Osteoblast (primary cell): ENCODE results near the gene CRYGN. TPM values are rescaled to one million over a fixed set of nuclear protein-coding genes. Genes with fewer than 3 reads are reported as not detected.

Experiments
- DNase-seq: peaks from one replicate; pipeline ENCODE4 v3.0.0; 2011; ENCODE audit warnings: low spot score, mixed read lengths; ENCODE audit not compliant: insufficient read length; ENCODE audit errors: missing footprints
- H2AFZ ChIP-seq: 2 replicates; pipeline ENCODE4 v1.6.0; 2011; ENCODE audit warnings: mild to moderate bottlenecking, low read length
- H3K27ac ChIP-seq: 2 replicates; pipeline ENCODE4 v1.5.1; 2011; ENCODE audit warnings: mild to moderate bottlenecking, low read depth, low read length, moderate library complexity
- H3K27me3 ChIP-seq: 2 replicates; pipeline ENCODE4 v1.6.0; 2012; ENCODE audit warnings: mild to moderate bottlenecking, control low read depth, inconsistent platforms, low read length, moderate library complexity; ENCODE audit not compliant: insufficient read depth
- H3K36me3 ChIP-seq: 2 replicates; pipeline ENCODE4 v1.5.1; 2011; ENCODE audit warnings: mild to moderate bottlenecking, low read length, control low read depth, moderate library complexity; ENCODE audit not compliant: insufficient read depth
- H3K4me1 ChIP-seq: 2 replicates; pipeline ENCODE4 v1.5.1; 2011; ENCODE audit warnings: mild to moderate bottlenecking, low read length, control low read depth, moderate library complexity; ENCODE audit not compliant: insufficient read depth
- H3K4me2 ChIP-seq: 2 replicates; pipeline ENCODE4 v1.6.0; 2011; ENCODE audit warnings: mild to moderate bottlenecking, low read length; ENCODE audit not compliant: insufficient read depth
- H3K4me3 ChIP-seq: fragments of 200-600 bp; sonication (generic); 3 replicates; pipeline ENCODE4 v1.5.1; 2012; ENCODE audit warnings: mild to moderate bottlenecking, low read length, inconsistent platforms; ENCODE audit not compliant: insufficient read depth
- H3K79me2 ChIP-seq: 2 replicates; pipeline ENCODE4 v1.6.0; 2012; ENCODE audit warnings: mild to moderate bottlenecking, low read length, control low read depth, inconsistent platforms; ENCODE audit not compliant: insufficient read depth
- H3K9me3 ChIP-seq: 2 replicates; pipeline ENCODE4 v1.5.1; 2011; ENCODE audit warnings: low read depth, low read length, control low read depth
- H4K20me1 ChIP-seq: 2 replicates; pipeline ENCODE4 v1.6.0; 2012; ENCODE audit warnings: mild to moderate bottlenecking, low read length, control low read depth; ENCODE audit not compliant: insufficient read depth
- CTCF ChIP-seq: IDR thresholded peaks from 2 replicates; pipeline ENCODE4 v1.5.1; 2011; ENCODE audit warnings: mild to moderate bottlenecking, low read depth, low read length, moderate library complexity; ENCODE audit errors: extremely low read depth
- total RNA-seq: library from RNA; depleted of rRNA; stranded (reverse); fragments of >200 nt; gene quantifications from 2 replicates; pipeline ENCODE4 v1.2.3, GENCODE V29; 2012

CRYGN gene
- total RNA-seq, 1 donor: 0.72 TPM

- no peak for TF ChIP-seq CTCF
- DNase-seq: peak; percentile 90
- H3K27ac ChIP-seq: peak overlapping the region; percentile 54
Measured at GRCh38 chr7:151428378-151429236, 11.3 kb downstream of the CRYGN start.

GRCh38 chr7:151427705-151428377, 12.1 kb downstream of the CRYGN start:
- Histone ChIP-seq H3K4me3 (no peak overlapping the region), H4K20me1 (no peaks in the 10 kb centered on the region), H3K4me1 (peaks cover 50% of the 10 kb centered on the region), H3K36me3 (no peaks in the 10 kb centered on the region), H3K4me2 (peak overlapping the region; percentile 10), H3K27me3 (no peaks in the 10 kb centered on the region), H3K9me3 (no peaks in the 10 kb centered on the region), H3K79me2 (no peaks in the 10 kb centered on the region), H3K27ac (peak overlapping the region; percentile 54), H2AFZ (no peak overlapping the region)
- DNase-seq: peak; percentile 72
- TF ChIP-seq CTCF: no peak

More at GRCh38 chr7:151428378-151429236, 11.3 kb downstream of the CRYGN start:
- H3K4me2 ChIP-seq: peak overlapping the region; percentile 10
- H3K27me3 ChIP-seq: no peaks in the 10 kb centered on the region
- no peak overlapping the region for H2AFZ ChIP-seq
- H3K36me3 ChIP-seq: no peaks in the 10 kb centered on the region
- peaks cover 50% of the 10 kb centered on the region for H3K4me1 ChIP-seq
- no peaks in the 10 kb centered on the region for H4K20me1 ChIP-seq
- H3K4me3 ChIP-seq: no peak overlapping the region
- no peaks in the 10 kb centered on the region for H3K79me2 ChIP-seq
- H3K9me3 ChIP-seq: no peaks in the 10 kb centered on the region

DNA sequence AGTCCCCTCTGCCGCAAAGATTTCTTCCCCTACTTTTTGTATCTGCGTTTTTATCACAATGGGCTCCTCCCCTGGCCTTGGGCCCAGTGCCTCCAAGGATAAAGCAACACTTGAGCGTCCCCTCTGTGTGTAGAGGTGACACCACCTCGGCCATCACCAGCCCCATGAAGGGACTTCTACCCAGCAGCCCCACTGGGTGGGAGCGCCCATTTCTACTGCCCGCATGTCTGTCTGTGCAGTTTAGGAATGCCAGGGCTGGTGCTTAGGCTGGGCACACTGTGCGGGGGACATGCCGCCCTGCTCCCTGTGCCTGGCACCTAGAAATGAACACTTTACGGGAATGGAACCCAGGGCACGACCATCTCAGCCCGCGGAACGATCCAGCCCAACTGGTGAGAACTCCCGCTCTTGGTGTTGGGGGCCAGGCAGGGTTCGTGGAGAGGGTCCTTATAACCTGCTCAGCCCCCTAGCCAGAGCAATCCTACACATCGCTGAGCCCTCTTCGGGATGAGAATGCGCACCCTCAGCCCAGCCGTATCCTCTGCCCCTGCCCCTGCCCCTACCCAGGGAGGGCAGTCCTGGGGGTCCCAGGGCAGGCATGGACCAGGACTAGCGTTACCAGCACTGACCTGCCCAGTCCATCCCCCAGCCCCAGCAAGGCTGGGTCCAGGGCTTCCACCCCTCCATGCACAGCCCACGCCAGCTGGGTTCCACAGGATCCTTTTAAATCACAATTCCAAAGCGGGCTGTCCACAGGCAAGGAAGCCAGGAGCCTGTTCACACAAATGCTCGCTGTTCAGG, 12.8 kb downstream of the CRYGN start:
- H4K20me1 ChIP-seq: no peaks in the 10 kb centered on the region
- no peak for TF ChIP-seq CTCF
- peak overlapping the region; percentile 32 for H3K4me3 ChIP-seq
- peak; percentile 61 for DNase-seq
- peaks cover 50% of the 10 kb centered on the region for H3K4me1 ChIP-seq
- H3K27me3 ChIP-seq: no peaks in the 10 kb centered on the region
- H3K36me3 ChIP-seq: no peaks in the 10 kb centered on the region
- H2AFZ ChIP-seq: peak overlapping the region; percentile 63
- H3K27ac ChIP-seq: peak overlapping the region; percentile 91
- H3K9me3 ChIP-seq: no peaks in the 10 kb centered on the region
- H3K79me2 ChIP-seq: no peaks in the 10 kb centered on the region
- peak overlapping the region; percentile 69 for H3K4me2 ChIP-seq
